ENCODE results near the gene RNASE11. TPM values are rescaled to one million over a fixed set of nuclear protein-coding genes. Genes with fewer than 3 reads are reported as not detected.

The RNASE11 gene
- total and polyA plus RNA-seq, 2 donors (not counting 1 experiment from before 2014, with no cell fraction given) = not detected

DNA sequence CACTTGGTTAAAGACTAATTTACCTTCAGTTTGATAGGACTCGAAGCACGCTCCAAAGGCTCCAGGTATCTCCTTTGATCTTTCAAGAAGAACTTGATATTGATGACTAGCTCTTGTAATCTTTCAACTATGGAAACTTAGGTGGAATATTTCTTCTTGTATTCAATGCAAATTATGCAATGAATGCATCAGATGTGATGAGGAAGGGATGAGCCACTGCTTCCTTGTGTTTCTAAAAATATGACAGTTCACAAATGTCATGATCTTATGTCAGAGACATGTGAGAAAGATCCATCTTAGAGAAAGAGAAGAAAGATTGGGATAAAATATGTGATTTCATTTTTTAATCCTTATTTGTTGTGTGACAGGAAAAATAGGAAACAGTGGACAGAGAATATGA is 36.9 kb downstream of the RNASE11 start:
- H4K20me1 ChIP-seq (ENCODE audit: control insufficient read depth, extremely low read depth, insufficient read depth, low read length) = no peaks in the 10 kb centered on the region
- H3K4me2 ChIP-seq (ENCODE audit: extremely low read depth, insufficient read depth, low read length) = no peak overlapping the region
- no peak for DNase-seq (ENCODE audit: low read depth in 2 of 2)
- H3K79me2 ChIP-seq (ENCODE audit: control insufficient read depth, insufficient read depth, low read length) = no peaks in the 10 kb centered on the region
- H3K27ac ChIP-seq (ENCODE audit: insufficient read depth, low read length) = no peak overlapping the region
- no peaks in the 10 kb centered on the region for H3K36me3 ChIP-seq (ENCODE audit: control insufficient read depth, insufficient read depth, low read length)
- no peak overlapping the region for H3K9ac ChIP-seq (ENCODE audit: insufficient read depth, low read length)
- no peaks in the 10 kb centered on the region for H3K4me1 ChIP-seq (ENCODE audit: control insufficient read depth, extremely low read depth, insufficient read depth, low read length)
- peaks cover 2% of the 10 kb centered on the region for H3K27me3 ChIP-seq (ENCODE audit: control insufficient read depth, insufficient read depth, low read length)
- H3K4me3 ChIP-seq (replicated peaks in 1 of 4; ENCODE audit: control extremely low read depth in 1 of 4, insufficient read depth in 1 of 4, low read depth in 3 of 4, low read length in 4 of 4) = no peak overlapping the region
- H3K9me3 ChIP-seq (ENCODE audit: control insufficient read depth, insufficient read depth, low read depth, low read length) = no peaks in the 10 kb centered on the region
- TF ChIP-seq, protein P1, sequence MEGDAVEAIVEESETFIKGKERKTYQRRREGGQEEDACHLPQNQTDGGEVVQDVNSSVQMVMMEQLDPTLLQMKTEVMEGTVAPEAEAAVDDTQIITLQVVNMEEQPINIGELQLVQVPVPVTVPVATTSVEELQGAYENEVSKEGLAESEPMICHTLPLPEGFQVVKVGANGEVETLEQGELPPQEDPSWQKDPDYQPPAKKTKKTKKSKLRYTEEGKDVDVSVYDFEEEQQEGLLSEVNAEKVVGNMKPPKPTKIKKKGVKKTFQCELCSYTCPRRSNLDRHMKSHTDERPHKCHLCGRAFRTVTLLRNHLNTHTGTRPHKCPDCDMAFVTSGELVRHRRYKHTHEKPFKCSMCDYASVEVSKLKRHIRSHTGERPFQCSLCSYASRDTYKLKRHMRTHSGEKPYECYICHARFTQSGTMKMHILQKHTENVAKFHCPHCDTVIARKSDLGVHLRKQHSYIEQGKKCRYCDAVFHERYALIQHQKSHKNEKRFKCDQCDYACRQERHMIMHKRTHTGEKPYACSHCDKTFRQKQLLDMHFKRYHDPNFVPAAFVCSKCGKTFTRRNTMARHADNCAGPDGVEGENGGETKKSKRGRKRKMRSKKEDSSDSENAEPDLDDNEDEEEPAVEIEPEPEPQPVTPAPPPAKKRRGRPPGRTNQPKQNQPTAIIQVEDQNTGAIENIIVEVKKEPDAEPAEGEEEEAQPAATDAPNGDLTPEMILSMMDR (conservative IDR thresholded peaks at IDR 0.05 in 1 of 2, IDR thresholded peaks at IDR 0.05 in 1 of 2; ENCODE audit: low read depth in 1 of 2, low read length in 2 of 2) = no peak
- TF ChIP-seq EZH2 (IDR thresholded peaks at IDR 0.05; ENCODE audit: low read length, missing control alignments) = no peak
- H2AFZ ChIP-seq (ENCODE audit: low read length) = no peak overlapping the region

DNA sequence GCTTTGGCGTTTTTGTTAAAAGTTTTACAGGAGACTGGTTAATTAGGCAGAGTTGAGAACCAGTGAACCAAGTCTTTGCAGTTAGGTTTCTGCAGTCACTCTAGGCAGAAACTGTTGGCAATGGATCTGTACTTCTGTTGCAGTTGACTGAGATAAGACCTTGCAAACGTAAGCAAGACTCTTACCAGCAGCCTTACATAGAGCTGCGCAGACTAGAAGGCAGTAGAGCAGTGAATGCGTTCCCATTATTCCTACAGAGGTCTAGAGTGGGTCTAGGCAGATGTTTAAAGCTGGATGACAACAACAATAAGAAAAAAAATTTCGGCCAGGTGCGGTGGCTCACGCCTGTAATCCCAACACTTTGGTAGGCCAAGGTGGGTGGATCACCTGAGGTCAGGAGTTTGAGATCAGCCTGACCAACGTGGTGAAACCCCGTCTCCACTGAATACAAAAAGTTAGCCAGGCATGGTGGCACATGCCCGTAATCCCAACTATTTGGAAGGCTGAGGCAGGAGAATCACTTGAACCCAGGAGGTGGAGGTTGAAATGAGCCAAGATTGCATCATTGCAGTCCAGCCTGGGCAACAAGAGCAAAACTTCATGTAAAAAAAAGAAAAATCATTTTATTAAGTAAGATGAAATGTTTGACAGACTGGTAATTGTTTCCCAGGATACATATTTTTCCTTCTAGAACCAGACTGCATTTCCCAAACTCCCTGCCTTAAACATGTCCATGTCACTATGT is 39.2 kb downstream of the RNASE11 start:
- peaks cover 2% of the 10 kb centered on the region for H3K27me3 ChIP-seq (ENCODE audit: control insufficient read depth, insufficient read depth, low read length)
- TF ChIP-seq EZH2 (IDR thresholded peaks at IDR 0.05; ENCODE audit: low read length, missing control alignments) = no peak
- TF ChIP-seq, protein P1 (conservative IDR thresholded peaks at IDR 0.05 in 1 of 2, IDR thresholded peaks at IDR 0.05 in 1 of 2; ENCODE audit: low read depth in 1 of 2, low read length in 2 of 2) = no peak
- H3K36me3 ChIP-seq (ENCODE audit: control insufficient read depth, insufficient read depth, low read length) = no peaks in the 10 kb centered on the region

DNA sequence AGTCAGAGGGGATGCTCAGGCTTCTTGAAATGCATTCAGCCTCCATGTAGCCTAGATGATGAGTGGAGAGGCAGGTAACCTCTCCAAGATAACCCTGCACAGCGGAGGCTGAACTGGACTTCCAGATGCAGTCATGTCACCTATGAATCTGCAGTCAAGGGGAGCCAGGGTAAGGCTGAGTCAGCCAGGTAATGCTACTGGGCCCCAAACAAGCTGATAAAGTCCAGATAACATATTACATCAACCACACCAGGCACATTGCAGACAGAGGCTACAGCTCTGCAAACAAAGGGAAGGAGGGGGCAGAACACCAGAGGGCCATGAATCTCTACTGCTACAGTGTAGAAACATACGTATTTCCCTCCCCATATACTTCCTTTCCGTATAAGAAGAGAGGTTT is 40.9 kb downstream of the RNASE11 start:
- Histone ChIP-seq H3K9me3 (ENCODE audit: control insufficient read depth, insufficient read depth, low read depth, low read length) (no peaks in the 10 kb centered on the region), H3K79me2 (ENCODE audit: control insufficient read depth, insufficient read depth, low read length) (no peaks in the 10 kb centered on the region), H3K4me2 (ENCODE audit: extremely low read depth, insufficient read depth, low read length) (no peak overlapping the region), H4K20me1 (ENCODE audit: control insufficient read depth, extremely low read depth, insufficient read depth, low read length) (no peaks in the 10 kb centered on the region), H3K36me3 (ENCODE audit: control insufficient read depth, insufficient read depth, low read length) (no peaks in the 10 kb centered on the region), H3K27ac (ENCODE audit: insufficient read depth, low read length) (no peak overlapping the region), H3K4me1 (ENCODE audit: control insufficient read depth, extremely low read depth, insufficient read depth, low read length) (no peaks in the 10 kb centered on the region), H3K27me3 (ENCODE audit: control insufficient read depth, insufficient read depth, low read length) (peaks cover 2% of the 10 kb centered on the region), H3K4me3 (replicated peaks in 1 of 4; ENCODE audit: control extremely low read depth in 1 of 4, insufficient read depth in 1 of 4, low read depth in 3 of 4, low read length in 4 of 4) (no peak overlapping the region), H2AFZ (ENCODE audit: low read length) (no peak overlapping the region), H3K9ac (ENCODE audit: insufficient read depth, low read length) (no peak overlapping the region)
- no peak for DNase-seq (ENCODE audit: low read depth in 2 of 2)
- no peak for TF ChIP-seq EZH2 (IDR thresholded peaks at IDR 0.05; ENCODE audit: low read length, missing control alignments)
- TF ChIP-seq, protein P1 (conservative IDR thresholded peaks at IDR 0.05 in 1 of 2, IDR thresholded peaks at IDR 0.05 in 1 of 2; ENCODE audit: low read depth in 1 of 2, low read length in 2 of 2) = no peak

More for the DNA sequence above, 39.2 kb downstream of the RNASE11 start:
- no peaks in the 10 kb centered on the region for H3K4me1 ChIP-seq (ENCODE audit: control insufficient read depth, extremely low read depth, insufficient read depth, low read length)
- H3K4me2 ChIP-seq (ENCODE audit: extremely low read depth, insufficient read depth, low read length) = no peak overlapping the region
- DNase-seq (ENCODE audit: low read depth in 2 of 2) = no peak
- no peak overlapping the region for H2AFZ ChIP-seq (ENCODE audit: low read length)
- H3K4me3 ChIP-seq (replicated peaks in 1 of 4; ENCODE audit: control extremely low read depth in 1 of 4, insufficient read depth in 1 of 4, low read depth in 3 of 4, low read length in 4 of 4) = no peak overlapping the region
- H3K79me2 ChIP-seq (ENCODE audit: control insufficient read depth, insufficient read depth, low read length) = no peaks in the 10 kb centered on the region
- no peak overlapping the region for H3K27ac ChIP-seq (ENCODE audit: insufficient read depth, low read length)
- H3K9me3 ChIP-seq (ENCODE audit: control insufficient read depth, insufficient read depth, low read depth, low read length) = no peaks in the 10 kb centered on the region
- no peaks in the 10 kb centered on the region for H4K20me1 ChIP-seq (ENCODE audit: control insufficient read depth, extremely low read depth, insufficient read depth, low read length)
- H3K9ac ChIP-seq (ENCODE audit: insufficient read depth, low read length) = no peak overlapping the region
